Esophagus muscularis mucosa (tissue), 4 donors: ENCODE results near the gene ZBED1.

Experiments
- EP300 ChIP-seq: sonication (generic); formaldehyde crosslinking; IDR thresholded peaks from one replicate; pipeline ENCODE4 v1.6.1; 2017; ENCODE audit warnings: antibody characterized with exemption
- POLR2AphosphoS5 ChIP-seq, 2 donors: sonication (generic); formaldehyde crosslinking; IDR thresholded peaks; one replicate each; pipeline ENCODE4 v1.6.1; 2017; ENCODE audit warnings: antibody characterized with exemption in 2 of 2
- TF ChIP-seq, protein P1 (sequence below), 3 experiments: fragments of 200-600 bp in 2 of 3; fragments of 450-650 bp in 1 of 3; sonication (generic) in 2 of 3; IDR thresholded peaks; one replicate each; pipeline ENCODE4 v1.5.1; 2017 to 2019; ENCODE audit warnings: antibody characterized with exemption in 3 of 3, mild to moderate bottlenecking in 2 of 3, moderate library complexity in 1 of 3

DNA sequence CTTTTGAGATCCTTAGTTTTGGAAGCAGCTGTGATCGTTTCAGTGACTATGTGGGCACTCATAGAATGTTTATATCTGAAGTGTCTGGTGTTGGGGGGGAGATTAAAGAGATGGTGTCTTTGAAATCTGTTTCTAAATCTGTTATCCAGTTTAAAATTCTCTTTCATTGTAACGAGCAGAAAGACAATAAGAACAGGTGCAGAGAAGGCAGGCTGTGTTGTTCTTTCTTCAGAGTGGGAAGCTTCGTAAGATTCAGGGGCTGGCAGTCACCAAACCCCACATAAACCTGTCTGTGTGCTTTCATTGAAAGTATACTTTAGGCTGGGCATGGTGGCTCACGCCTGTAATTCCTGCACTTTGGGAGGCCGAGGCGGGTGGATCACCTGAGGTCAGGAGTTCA lies 16.3 kb upstream of the ZBED1 start:
- TF ChIP-seq, protein P1, sequence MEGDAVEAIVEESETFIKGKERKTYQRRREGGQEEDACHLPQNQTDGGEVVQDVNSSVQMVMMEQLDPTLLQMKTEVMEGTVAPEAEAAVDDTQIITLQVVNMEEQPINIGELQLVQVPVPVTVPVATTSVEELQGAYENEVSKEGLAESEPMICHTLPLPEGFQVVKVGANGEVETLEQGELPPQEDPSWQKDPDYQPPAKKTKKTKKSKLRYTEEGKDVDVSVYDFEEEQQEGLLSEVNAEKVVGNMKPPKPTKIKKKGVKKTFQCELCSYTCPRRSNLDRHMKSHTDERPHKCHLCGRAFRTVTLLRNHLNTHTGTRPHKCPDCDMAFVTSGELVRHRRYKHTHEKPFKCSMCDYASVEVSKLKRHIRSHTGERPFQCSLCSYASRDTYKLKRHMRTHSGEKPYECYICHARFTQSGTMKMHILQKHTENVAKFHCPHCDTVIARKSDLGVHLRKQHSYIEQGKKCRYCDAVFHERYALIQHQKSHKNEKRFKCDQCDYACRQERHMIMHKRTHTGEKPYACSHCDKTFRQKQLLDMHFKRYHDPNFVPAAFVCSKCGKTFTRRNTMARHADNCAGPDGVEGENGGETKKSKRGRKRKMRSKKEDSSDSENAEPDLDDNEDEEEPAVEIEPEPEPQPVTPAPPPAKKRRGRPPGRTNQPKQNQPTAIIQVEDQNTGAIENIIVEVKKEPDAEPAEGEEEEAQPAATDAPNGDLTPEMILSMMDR (IDR thresholded peaks at IDR 0.05) = no peak
- TF ChIP-seq POLR2AphosphoS5 (IDR thresholded peaks at IDR 0.05) (no peak), EP300 (no peak)
